H54 (cell line): Measurements from ENCODE around the gene ZNF385D.
A peak's percentile ranks its signal among the peaks of the same experiment; 100 is the strongest.

ENCODE experiments used
- DNase-seq: peaks from one replicate; pipeline ENCODE4 v3.0.0; 2011; ENCODE audit warnings: low spot score, mixed read lengths; ENCODE audit not compliant: insufficient read length
- FAIRE-seq: peaks from 3 replicates; lab custom pipeline; 2011; peaks lifted over from hg19 to GRCh38; lab: Jason Lieb, UNC
- POLR2A ChIP-seq: IDR thresholded peaks from 2 replicates; pipeline ENCODE4 v1.6.1; 2011; ENCODE audit warnings: low read depth, mild to moderate bottlenecking, low read length

The ZNF385D gene

DNA sequence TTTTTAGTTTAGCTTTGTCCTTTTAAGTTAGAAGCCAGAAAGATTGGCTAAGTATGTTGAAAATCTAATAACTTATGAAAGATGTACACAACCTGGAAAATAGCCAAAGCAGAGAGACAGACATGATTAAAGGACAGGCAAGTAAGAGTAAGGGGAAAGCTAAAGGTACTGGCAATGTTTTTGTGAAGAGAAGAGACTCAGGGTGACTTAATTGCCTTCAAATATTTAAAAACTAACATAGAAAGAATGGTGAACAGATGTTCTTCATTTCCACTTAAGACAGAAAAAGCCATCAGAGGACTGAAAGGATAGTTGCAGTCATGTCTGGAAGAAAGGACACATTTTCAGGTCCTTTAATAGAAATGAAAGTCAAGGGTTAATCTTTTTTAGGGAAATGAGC is 68.8 kb downstream of the ZNF385D start:
- DNase-seq (no peak), FAIRE-seq (no peak)
- no peak for TF ChIP-seq POLR2A

- FAIRE-seq (no peak), DNase-seq (no peak)
- TF ChIP-seq POLR2A, result no peak
These were observed 77.6 kb downstream of the ZNF385D start for GRCh38 chr3:21673393-21673792.

DNA sequence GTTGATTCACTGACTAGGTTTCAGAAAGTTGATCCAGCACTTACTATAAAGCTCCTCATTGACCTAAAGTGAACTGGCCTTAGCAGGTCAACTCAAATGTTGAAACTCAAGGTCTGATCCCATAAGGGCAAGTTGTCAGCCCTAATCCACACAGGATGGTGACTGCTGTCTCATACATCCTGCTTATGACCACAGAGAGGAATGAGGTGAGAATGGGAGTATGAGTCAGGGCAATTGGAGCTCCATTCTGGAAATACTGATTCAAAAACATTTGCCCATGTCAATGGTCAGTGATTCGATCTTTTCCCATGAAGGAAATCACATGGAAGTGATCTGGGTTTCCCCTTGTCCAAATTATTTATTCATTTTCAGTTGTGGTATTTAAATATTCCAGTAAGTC is 78.7 kb downstream of the ZNF385D start:
- FAIRE-seq, result peak; percentile 99
- peak; percentile 30 for DNase-seq
- TF ChIP-seq POLR2A, result no peak

GRCh38 chr3:21670386-21670785 is 80.6 kb downstream of the ZNF385D start:
- DNase-seq (no peak), FAIRE-seq (no peak)
- no peak for TF ChIP-seq POLR2A

DNA sequence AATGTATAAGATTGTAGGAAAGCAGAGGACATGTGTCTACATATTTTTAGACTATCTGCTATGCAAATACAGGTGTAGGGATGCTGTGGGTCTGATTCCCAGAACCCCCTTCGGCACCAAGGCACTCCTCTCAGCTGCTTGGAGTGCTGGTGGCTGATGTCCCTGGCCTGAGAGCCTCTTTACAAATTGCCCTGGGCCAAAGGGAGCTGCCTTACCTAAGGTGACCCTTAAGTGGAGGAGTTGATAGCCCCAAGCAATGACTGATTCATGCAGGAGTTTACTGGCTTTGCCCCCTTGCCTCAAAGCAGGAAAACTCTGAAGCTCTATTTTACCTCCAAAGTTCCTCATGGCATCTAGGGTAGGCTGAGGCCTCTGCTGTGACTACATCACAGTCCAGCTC is 83.0 kb downstream of the ZNF385D start:
- no peak for FAIRE-seq
- TF ChIP-seq POLR2A, result no peak
- no peak for DNase-seq

GRCh38 chr3:21665444-21666100 is 85.4 kb downstream of the ZNF385D start:
- DNase-seq (no peak), FAIRE-seq (no peak)
- no peak for TF ChIP-seq POLR2A

DNA sequence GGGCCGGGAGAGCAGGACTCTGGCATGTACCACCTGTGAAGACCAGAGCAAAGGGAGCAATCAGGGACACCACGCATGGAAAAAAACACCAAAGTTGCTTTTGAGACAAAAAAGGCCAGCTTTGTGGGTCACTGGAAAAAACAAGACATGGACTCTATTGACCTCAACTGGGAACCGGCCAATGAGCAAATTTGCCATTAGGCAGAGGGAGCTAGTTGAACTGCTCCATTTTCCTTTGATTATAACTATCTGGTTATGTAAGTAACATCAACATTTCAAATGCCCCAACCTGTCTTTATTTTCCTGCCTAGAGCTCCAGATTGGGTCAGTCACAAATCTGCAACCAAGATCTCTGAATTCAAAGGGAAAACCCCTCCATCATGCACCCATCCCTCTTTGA is 86.0 kb downstream of the ZNF385D start:
- FAIRE-seq, result no peak
- DNase-seq, result no peak
- TF ChIP-seq POLR2A, result no peak

DNA sequence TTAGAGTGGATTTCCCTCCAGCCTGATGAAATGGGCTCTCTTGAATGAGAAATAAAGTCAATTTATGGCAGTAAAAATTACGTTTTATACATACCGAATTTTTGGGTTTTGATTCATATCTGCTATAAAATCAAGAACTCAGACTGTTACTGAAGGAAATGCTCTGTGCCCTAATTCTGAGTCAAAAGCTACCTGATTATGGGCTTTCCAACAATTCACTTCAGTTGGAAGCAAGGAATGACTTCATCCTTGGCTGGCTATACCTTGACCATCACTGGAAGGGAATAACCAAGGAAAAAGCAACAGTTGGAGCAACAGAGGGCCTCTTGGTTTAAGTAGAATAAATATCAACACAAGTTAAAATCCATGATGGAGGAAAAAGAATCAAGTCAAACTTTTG is 88.6 kb downstream of the ZNF385D start:
- no peak for TF ChIP-seq POLR2A
- DNase-seq (no peak), FAIRE-seq (no peak)

GRCh38 chr3:21654662-21655061 is 96.3 kb downstream of the ZNF385D start:
- TF ChIP-seq POLR2A, result no peak
- FAIRE-seq, result peak; percentile 85
- no peak for DNase-seq

DNA sequence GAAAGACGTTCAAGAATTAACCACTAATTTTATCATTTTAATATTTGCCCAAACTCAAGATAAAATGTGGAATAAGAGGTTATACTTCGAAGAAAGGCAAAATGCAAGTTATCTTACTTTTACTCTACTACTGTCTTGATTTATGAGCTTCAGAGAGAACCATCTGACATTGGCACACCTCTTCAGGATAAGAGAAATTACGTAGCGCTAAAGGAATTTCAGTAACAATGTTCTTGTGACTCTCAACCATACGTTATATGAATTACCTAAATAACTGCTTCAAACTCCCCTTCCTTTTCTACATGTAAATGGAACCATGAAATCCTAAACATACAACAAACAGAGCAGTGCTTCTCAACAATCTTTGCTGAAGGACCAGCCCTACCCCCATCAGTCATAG is 96.8 kb downstream of the ZNF385D start:
- DNase-seq, result no peak
- FAIRE-seq, result peak; percentile 76
- no peak for TF ChIP-seq POLR2A

DNA sequence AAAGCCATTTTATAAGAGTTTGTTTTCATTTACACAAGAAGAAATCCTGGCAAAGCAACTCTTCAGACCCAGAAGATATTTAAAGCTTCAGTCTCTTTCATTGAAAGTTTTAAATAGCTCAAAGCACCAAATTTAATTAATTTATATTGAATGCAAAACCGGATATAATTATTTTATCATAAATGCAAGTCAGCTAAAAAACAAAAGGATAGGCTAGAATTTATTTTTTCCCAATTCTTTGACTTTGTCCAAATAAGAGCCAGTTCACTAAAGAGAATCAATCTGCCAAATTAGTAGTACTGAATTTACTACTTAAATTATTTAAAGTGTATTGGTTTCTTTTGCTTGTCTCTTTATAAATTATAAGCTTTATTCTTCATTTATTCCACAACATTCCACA is 101.5 kb downstream of the ZNF385D start:
- TF ChIP-seq POLR2A, result no peak
- DNase-seq (no peak), FAIRE-seq (no peak)

DNA sequence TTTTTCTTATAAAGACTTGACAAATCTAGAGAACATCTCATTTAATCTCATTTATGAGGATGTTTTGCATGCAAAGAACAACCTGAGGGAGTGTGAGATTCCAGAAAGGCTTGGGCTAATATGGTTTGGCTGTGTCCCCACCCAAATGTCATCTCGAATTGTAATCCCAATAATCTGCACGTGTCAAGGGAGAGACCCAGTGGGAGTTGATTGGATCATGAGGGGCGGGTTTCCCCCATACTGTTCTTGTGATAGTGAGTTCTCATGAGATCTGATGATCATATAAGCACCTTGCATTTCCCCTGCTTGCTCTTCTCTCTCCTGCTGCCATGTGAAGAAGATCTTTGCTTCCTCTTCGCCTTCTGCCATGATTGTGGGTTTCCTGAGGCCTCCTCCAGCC is 103.0 kb downstream of the ZNF385D start:
- no peak for DNase-seq

DNA sequence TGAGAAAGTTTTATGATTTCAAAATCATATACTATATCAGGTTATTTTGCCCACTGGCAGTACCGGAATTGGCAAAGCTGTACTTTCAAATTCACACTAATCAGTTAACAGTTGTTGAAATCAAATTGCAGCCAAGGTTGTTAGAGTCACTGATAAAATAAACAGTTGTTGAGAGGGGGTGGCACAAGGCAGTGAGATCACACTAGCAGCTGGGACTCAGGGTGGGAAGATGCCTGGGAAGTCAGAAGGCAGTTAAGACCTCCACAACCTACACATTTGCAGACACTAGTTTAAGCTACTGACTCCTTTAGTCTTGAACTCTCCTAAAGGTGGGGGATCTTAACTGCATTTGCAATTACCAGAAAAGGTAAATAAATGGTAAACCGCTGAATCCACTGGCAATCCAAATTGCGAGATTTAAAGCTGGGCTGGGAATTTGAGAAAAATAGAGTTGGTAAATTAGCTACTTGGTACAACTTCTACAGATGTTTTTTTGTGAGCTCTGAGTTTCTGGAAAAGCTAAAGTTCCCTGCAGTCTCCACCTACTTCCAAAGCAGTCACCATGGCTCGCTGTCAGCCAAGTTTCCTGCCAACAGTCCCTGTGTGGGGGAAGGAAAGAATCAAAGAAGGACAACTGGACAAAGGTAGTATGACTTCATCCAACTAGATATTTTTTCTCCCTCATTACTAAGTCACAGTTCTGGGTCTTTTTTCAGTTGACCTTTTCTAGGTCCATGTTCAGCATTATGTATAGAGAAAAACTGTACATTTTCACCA is 105.7 kb downstream of the ZNF385D start:
- no peak for FAIRE-seq
- no peak for DNase-seq
- no peak for TF ChIP-seq POLR2A

More for the DNA sequence above, 103.0 kb downstream of the ZNF385D start:
- no peak for TF ChIP-seq POLR2A
- no peak for FAIRE-seq

GRCh38 chr3:21644268-21644667 is 106.7 kb downstream of the ZNF385D start:
- FAIRE-seq, result no peak
- DNase-seq, result no peak
- no peak for TF ChIP-seq POLR2A

- no peak for DNase-seq
- no peak for TF ChIP-seq POLR2A
- no peak for FAIRE-seq
These were observed 107.3 kb downstream of the ZNF385D start for GRCh38 chr3:21643752-21644151.

- DNase-seq (no peak), FAIRE-seq (no peak)
- no peak for TF ChIP-seq POLR2A
These were observed 108.6 kb downstream of the ZNF385D start for GRCh38 chr3:21642433-21642832.
